NCI-H1930 (cell line): Measurements from ENCODE around the gene PBX3.
A peak's percentile ranks its signal among the peaks of the same experiment; 100 is the strongest.

ENCODE experiments used
- DNase-seq, 2 experiments: peaks; one replicate each; lab custom pipeline; 2025; lab: John Stamatoyannopoulos, UW

Gene PBX3

GRCh38 chr9:125747053-125747764 is at the start of gene PBX3:
PBX3 (plus strand) TSS chr9:125747373.
- DNase-seq, result peak in 1 of 2 experiments; percentile 24

- DNase-seq, result no peak
Observed at GRCh38 chr9:125699870-125700269, 47.3 kb upstream of the PBX3 start.

- DNase-seq, result no peak
Observed at GRCh38 chr9:125700791-125701190, 46.4 kb upstream of the PBX3 start.

DNA sequence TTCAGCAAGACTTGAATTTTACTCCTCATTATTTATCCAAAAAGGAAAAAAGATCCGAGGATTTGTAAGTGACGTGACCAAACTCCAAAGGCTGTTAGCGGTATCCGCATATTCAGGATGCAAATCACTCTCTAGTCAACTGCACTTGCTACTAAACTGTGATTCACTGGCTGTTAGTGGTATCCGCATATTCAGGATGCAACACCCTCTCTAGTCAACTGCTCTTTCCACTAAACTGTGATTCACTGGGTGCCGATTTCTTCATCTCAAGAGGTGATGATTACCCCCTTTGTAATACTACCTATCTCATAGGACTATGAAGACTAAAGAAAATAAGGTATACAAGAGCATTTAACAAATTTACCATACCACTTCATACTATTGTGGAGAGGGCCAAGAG is 45.8 kb upstream of the PBX3 start:
- no peak for DNase-seq

DNA sequence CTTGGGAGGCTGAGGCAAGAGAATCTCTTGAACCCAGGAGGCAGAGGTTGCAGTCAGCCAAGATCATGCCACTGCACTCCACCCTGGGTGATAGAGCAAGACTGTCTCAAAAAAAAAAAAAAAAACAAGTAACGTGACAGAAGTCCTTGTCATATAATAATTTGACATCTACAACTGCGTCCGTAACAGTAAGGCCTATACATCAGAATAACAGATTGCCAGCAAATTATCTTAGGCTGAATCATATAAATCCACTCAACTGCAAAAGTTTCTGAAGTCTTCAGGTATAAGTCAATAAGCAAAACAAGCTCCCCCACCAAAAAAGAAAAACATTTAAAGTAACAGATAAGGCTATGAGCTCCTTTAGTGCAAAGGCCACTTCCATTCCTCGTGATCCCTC is 43.5 kb upstream of the PBX3 start:
- DNase-seq, result no peak

DNA sequence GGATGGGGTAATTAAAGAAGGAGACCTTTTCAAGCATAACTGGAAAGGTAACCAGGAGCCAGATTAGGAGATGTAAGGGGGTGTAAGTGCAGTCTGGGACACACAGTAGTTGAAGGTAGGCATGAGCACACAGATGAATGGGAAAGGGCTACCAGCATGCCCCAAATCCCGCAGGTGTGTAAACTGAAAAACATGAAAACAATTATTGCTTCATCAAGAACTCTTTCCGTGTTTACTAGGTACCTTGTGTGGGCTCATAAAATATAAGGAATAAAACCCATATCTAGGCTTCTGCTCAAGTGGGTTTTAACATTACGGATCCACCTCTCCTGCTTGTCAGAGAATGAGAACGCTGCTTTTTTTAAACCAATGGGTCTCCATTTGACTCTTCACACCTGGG is 41.3 kb upstream of the PBX3 start:
- no peak for DNase-seq

GRCh38 chr9:125706651-125707471 is 40.3 kb upstream of the PBX3 start, which contains the start of gene MAPKAP1:
MAPKAP1 (minus strand) TSS chr9:125707208; CDS start chr9:125672574, 34,634 bp downstream.
- DNase-seq, result peak; percentile 89 to 92

DNA sequence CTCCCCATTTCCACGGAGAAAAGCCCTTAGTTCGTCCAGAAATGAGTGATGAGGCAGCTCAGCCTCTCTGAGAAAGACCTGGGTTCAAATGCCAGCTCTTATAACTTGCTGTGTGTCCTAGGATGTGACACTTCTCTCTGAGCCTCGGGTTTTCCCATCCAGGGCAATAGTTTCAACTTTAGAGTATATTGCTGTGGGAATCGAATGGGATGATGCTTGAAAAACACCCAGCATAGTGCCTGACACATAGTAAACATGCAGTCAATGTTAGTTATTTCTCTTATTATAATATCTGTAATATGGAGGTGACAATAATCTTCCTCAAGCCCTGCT is 39.7 kb upstream of the PBX3 start:
- DNase-seq, result no peak

DNA sequence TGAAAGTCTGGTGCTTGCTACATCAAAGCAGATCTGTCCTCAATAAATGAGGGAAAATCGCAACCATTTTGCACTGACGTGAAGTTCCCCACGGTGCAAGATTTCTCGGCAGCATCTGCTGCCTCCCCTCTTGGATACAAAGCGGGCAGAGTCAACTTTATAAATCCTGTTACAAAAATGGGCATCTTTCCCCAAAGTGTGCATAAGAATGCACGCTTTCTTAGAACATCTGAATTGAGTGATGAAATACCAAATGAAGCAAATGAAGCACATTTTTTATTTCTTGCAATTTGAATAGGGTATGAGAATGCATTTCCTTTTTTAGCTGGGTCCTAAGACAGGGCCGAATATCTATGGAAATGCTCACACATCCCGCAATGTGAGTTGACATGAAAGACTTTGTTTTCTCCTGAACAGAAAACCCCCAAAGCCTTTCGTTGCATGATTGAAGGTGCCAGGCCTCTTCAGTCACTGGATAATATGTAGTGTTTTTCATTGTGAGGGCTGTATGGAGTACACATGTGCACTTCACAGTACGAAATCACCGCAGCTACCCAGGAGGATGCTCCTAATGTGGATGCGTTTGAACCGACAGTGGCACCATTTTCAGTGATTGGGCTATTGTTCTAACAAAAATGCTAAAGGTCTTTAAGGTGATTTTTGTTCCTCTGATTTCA is 20.6 kb upstream of the PBX3 start:
- DNase-seq, result no peak

DNA sequence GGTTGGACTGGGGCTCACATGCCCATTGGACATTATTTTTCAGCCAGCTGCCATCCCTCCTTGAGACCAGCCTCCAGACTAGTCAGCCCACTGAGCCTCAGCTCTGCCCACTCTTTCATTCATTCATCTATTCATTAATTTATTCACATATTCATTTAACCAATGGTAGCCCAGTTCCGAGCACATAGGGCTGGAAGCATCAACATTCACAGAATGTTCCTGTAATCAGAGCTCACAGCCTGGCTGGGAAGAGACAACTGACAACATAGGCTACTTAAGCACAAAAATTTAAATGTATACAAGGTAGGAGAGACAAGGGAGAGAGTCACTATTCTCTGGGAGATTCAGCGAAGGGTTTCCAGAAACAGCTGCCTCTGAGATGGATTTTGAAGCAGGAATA is 17.0 kb upstream of the PBX3 start:
- no peak for DNase-seq

GRCh38 chr9:125732562-125732961 is 14.6 kb upstream of the PBX3 start:
- no peak for DNase-seq

DNA sequence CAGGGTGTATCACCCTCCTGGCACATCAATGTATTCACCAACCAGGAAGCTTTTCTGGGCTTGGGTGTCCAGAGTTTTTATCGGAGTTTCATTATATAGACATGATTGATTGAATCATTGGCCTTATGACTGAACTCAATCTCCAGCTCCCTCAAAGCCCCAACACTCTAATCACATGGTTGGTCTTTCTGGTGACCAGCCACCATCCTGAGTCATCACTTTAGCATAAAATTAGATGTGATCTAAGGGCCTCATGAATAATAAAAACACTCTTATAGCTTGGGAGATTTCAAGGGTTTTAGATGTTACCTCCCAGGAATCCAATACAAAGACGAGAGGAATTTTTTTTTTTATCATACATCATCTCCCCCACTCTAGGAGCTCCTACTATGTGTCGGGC is 7.7 kb upstream of the PBX3 start:
- no peak for DNase-seq

DNA sequence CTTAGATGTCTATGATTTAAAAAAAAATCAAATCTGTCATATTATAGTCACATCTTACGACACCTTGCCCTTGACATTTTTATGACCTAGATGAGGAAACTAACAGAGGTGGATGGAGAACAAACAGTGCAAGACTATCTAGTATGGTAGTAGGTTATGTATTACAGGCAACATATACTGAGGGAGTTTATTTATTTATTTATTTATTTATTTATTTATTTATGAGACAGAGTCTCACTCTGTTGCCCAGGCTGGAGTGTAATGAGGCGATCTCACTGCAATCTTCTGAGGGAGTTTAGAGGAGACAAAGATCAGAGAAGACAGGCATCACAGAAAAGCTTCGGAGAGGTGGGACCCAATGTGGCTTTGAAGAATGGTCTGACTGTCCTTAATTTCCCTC is 4.5 kb upstream of the PBX3 start:
- DNase-seq, result no peak

GRCh38 chr9:125743682-125744428 is 3.3 kb upstream of the PBX3 start:
- no peak for DNase-seq

DNA sequence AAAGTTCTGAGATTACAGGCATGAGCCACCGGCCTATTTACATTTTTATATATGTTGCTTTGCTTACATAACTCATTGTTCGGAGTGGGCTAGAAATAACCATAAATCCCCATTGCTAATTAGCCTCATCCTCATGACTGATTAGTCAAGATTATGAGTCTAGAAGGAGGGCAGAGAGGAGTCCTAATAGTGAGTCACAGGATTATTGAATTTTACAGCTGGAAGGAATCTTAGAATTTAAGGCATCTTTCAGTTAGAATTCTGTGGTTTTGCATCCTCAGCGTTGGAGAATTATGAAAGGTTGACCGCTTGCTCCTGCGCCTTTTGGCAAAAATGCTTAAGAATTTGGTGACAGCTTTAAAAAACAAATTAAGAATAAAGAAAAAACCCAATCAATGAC is 2.6 kb upstream of the PBX3 start:
- DNase-seq, result no peak

GRCh38 chr9:125745018-125745417 is 2.2 kb upstream of the PBX3 start:
- no peak for DNase-seq

- no peak for DNase-seq
Observed at GRCh38 chr9:125745682-125746016, 1.5 kb upstream of the PBX3 start.

DNA sequence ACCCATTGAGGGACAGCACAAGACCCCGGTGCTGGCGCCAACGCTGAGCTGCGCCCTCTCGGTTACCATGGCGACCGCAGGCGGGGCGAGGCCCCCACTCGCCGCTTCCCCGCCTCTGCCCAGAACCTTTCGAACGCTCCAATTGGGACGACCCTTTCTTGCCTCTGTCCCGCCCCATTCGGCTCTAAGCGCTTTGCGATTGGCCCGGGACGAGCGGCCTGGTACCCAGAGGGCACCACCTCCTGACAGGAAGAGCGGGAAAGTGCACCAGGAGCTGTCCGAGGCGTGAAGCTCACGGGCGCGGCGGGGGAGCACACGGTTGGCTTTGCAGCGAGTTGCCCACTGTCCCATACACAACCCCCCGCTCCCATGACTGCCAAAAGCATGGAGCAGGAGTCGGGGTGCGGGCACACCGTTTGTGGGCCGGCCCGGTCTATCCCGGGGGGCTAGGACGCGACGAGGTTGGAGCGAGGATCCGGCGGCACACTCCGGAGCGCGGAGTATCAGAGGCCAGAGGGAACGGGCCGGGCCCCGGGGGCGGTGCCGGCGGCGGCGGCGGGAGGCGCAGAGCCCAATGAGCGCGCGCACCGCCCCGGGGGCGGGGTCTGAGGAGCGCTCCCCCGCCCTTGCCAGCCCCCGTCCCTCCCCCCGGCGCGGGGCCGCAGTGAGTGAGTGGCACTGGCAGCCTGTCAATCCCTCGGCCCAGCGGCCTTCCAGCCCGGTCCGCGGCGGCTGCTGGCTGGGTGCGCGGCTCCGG is 978 bp upstream of the PBX3 start:
- peak; percentile 90 to 96 for DNase-seq

DNA sequence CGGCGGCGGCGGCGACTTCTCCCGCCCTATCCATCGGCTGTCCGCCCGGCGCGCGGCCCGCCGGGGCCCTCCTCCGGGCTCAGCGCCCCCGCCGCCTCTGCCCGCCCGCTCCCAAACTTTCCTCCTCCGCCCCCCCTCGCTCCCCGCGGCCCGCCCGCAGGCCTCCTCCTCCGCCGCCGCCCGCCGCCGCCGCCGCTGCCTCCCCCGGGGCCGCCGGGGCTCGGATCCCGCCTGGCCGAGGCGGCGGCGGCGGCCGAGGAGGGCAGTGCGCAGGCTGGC is 460 bp upstream of the PBX3 start:
- no peak for DNase-seq

DNA sequence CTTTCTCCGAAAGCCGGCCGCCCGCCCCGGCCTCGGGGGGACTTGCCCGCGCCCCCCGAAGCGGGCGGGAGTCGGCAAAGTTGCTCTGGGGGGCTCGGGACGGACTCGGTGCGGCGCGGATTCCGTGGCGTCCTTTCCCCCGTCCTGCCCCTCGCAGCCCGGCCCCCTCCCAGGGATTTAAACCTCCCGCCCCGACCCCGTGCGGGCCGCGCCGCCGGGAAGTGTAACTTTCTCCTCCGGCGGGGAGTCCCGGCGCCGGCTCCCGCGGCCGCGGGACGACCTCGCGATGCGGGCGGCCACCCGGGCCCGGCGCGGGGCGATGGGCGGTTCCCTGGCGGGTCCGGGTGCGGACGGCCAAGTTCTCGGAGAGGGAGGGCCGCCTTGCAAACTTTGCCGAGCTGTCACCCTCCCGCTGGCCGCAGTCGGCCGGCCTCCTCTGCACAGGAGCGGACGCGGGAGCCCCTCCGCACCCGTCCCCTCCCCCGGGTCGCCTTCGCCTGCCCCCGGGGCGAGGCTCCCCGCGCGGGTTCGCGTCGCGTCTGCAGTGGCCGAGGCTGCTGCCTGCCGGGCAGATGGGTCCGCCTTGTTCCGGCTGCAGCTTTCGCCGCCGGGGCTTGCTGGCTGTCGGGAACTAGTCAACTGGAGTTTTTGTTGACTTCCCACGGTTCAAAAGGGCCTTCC is 732 bp downstream of the PBX3 start:
- DNase-seq, result no peak

- DNase-seq, result no peak
Observed at GRCh38 chr9:125748446-125749099, 1.4 kb downstream of the PBX3 start.
